ENCODE measurements around the gene ADARB2.

The ADARB2 gene

DNA sequence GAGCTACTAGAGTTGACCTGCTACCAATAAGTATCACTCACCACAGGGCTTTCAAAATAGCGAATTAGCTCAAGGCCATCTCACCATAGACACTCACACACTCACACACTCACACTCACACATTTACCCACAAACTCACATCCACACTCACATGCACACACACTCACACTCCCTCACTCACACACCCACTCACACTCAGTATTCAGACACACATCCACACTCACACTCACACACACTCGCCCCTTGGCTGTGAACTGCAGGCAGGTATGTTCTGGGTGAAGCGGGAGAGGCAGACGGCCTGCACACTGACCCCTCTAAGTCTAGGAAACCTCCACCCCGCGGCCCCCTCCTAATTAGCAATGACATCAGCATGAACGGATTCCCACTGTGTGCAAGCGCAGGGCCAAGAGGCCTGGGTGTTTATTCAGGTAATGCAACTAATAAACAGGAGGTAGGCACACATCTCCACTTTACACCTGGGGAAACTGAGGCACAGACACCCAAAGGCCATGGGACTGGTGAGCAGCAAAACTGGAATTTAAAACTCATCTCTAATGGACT, 94.6 kb downstream of the ADARB2 start:
- no peak overlapping the region for H2AFZ ChIP-seq (ENCODE audit: low read length, unreplicated experiment)
- no peak overlapping the region for H3K4me3 ChIP-seq (ENCODE audit: low read depth, low read length)
- H3K27ac ChIP-seq (ENCODE audit: low read depth, low read length) = no peak overlapping the region

DNA sequence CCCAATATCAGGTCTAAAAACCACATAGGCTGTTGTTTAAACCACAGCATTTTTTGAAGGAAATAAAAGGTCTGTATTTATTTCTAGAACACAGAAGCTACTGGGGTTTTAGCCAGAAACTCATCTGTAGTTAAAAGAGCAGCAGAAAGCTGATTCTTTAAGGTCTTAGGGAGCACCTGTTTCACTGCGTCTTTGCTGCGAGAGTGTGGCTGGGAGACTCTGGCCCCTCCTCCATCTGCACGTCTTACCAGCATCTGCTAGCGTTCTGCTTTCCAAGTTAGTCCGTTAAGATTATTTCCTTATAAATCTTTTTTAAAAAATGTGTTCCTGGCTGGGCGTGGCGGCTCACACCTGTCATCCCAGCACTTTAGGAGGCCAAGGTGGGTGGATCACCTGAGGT, 95.9 kb downstream of the ADARB2 start:
- no peaks in the 10 kb centered on the region for H3K4me1 ChIP-seq (ENCODE audit: control insufficient read depth, insufficient read depth, low read length, unreplicated experiment)
- H3K4me3 ChIP-seq (ENCODE audit: low read depth, low read length) = no peak overlapping the region
- no peak overlapping the region for H3K27ac ChIP-seq (ENCODE audit: low read depth, low read length)
- H2AFZ ChIP-seq (ENCODE audit: low read length, unreplicated experiment) = no peak overlapping the region
- no peaks in the 10 kb centered on the region for H3K27me3 ChIP-seq (ENCODE audit: insufficient read depth, low read length)
- H3K79me2 ChIP-seq (ENCODE audit: control insufficient read depth, insufficient read depth, low read length, unreplicated experiment) = no peaks in the 10 kb centered on the region
- H3K36me3 ChIP-seq (ENCODE audit: insufficient read depth, low read length) = no peaks in the 10 kb centered on the region

More for the DNA sequence above, 94.6 kb downstream of the ADARB2 start:
- Histone ChIP-seq H3K36me3 (ENCODE audit: insufficient read depth, low read length) (no peaks in the 10 kb centered on the region), H3K79me2 (ENCODE audit: control insufficient read depth, insufficient read depth, low read length, unreplicated experiment) (no peaks in the 10 kb centered on the region), H3K27me3 (ENCODE audit: insufficient read depth, low read length) (no peaks in the 10 kb centered on the region), H3K4me1 (ENCODE audit: control insufficient read depth, insufficient read depth, low read length, unreplicated experiment) (no peaks in the 10 kb centered on the region)

GRCh38 chr10:1638889-1639419, 98.4 kb downstream of the ADARB2 start:
- H3K27ac ChIP-seq (ENCODE audit: low read depth, low read length) = no peak overlapping the region
- H3K4me1 ChIP-seq (ENCODE audit: control insufficient read depth, insufficient read depth, low read length, unreplicated experiment) = no peaks in the 10 kb centered on the region
- H2AFZ ChIP-seq (ENCODE audit: low read length, unreplicated experiment) = no peak overlapping the region
- no peaks in the 10 kb centered on the region for H3K79me2 ChIP-seq (ENCODE audit: control insufficient read depth, insufficient read depth, low read length, unreplicated experiment)
- H3K36me3 ChIP-seq (ENCODE audit: insufficient read depth, low read length) = no peaks in the 10 kb centered on the region
- no peak overlapping the region for H3K4me3 ChIP-seq (ENCODE audit: low read depth, low read length)
- no peaks in the 10 kb centered on the region for H3K27me3 ChIP-seq (ENCODE audit: insufficient read depth, low read length)

DNA sequence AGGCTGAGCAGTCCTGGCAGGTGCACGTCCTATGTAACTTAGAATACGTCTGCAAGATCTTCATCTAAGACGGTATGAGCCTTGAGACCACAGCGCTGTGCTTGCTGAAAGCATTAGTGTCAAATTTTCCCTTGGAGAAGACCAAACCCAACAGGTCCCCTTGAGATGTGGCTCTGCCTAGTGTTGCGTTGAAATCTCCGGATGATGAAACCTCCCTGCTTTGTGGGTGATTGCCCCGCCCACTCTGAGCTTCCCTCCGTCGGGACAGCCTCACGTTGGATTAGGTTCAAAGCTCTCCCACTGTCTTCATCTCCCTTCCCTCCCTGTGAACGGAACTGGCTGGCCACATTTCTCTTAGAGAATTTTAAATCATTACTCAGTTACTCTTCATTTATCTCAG, 102.0 kb downstream of the ADARB2 start:
- Histone ChIP-seq H3K79me2 (ENCODE audit: control insufficient read depth, insufficient read depth, low read length, unreplicated experiment) (no peaks in the 10 kb centered on the region), H3K36me3 (ENCODE audit: insufficient read depth, low read length) (no peaks in the 10 kb centered on the region), H2AFZ (ENCODE audit: low read length, unreplicated experiment) (no peak overlapping the region), H3K4me1 (ENCODE audit: control insufficient read depth, insufficient read depth, low read length, unreplicated experiment) (no peaks in the 10 kb centered on the region), H3K27ac (ENCODE audit: low read depth, low read length) (no peak overlapping the region), H3K27me3 (ENCODE audit: insufficient read depth, low read length) (no peaks in the 10 kb centered on the region), H3K4me3 (ENCODE audit: low read depth, low read length) (no peak overlapping the region)

- H3K27ac ChIP-seq (ENCODE audit: low read depth, low read length) = no peak overlapping the region
Observed at GRCh38 chr10:1634239-1634638, 103.1 kb downstream of the ADARB2 start.

DNA sequence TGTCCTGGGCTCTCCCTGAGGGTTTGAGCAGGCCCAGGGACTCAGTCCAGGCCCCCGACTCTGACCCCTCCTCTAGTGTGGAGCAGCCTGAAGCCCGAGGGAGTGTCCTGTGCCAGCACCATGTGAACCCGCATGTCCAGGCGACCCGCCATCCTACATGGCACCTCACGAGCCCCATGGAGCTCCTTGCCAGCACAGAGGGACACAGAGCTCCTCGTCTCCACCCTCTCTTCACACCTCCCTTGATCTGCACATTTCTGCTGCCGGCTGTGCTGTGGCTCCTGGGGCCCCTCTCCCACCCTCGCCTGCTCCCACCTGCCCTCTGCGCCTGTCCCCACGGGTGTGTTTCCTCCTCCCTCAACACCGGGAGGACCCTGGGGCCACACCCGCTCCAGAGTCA, 103.5 kb downstream of the ADARB2 start:
- Histone ChIP-seq H2AFZ (ENCODE audit: low read length, unreplicated experiment) (no peak overlapping the region), H3K4me3 (ENCODE audit: low read depth, low read length) (no peak overlapping the region), H3K79me2 (ENCODE audit: control insufficient read depth, insufficient read depth, low read length, unreplicated experiment) (no peaks in the 10 kb centered on the region), H3K27ac (ENCODE audit: low read depth, low read length) (no peak overlapping the region), H3K27me3 (ENCODE audit: insufficient read depth, low read length) (no peaks in the 10 kb centered on the region), H3K4me1 (ENCODE audit: control insufficient read depth, insufficient read depth, low read length, unreplicated experiment) (no peaks in the 10 kb centered on the region), H3K36me3 (ENCODE audit: insufficient read depth, low read length) (no peaks in the 10 kb centered on the region)

More at GRCh38 chr10:1634239-1634638, 103.1 kb downstream of the ADARB2 start:
- H3K79me2 ChIP-seq (ENCODE audit: control insufficient read depth, insufficient read depth, low read length, unreplicated experiment) = no peaks in the 10 kb centered on the region
- H3K4me1 ChIP-seq (ENCODE audit: control insufficient read depth, insufficient read depth, low read length, unreplicated experiment) = no peaks in the 10 kb centered on the region
- H3K36me3 ChIP-seq (ENCODE audit: insufficient read depth, low read length) = no peaks in the 10 kb centered on the region
- H2AFZ ChIP-seq (ENCODE audit: low read length, unreplicated experiment) = no peak overlapping the region
- no peak overlapping the region for H3K4me3 ChIP-seq (ENCODE audit: low read depth, low read length)
- no peaks in the 10 kb centered on the region for H3K27me3 ChIP-seq (ENCODE audit: insufficient read depth, low read length)

DNA sequence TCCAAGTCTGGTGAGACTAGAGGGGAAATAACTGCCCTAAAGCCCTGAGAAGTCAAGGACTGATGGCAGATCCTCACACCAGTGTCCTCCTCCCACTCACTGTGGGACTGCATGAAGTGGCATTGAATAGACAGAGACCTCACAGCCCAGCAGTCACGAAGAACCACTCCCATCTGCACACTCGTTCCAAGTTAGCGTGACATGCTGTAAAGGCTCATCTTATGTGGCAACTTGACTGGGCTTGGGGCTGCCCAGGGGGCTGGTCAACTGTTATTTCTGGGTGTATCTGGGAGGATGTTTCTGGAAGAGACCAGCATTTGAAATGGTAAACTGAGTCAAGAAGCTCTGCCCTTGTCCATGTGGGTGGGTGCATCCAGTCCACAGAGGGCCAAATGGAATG, 104.7 kb downstream of the ADARB2 start:
- no peaks in the 10 kb centered on the region for H3K79me2 ChIP-seq (ENCODE audit: control insufficient read depth, insufficient read depth, low read length, unreplicated experiment)
- H2AFZ ChIP-seq (ENCODE audit: low read length, unreplicated experiment) = no peak overlapping the region
- no peaks in the 10 kb centered on the region for H3K27me3 ChIP-seq (ENCODE audit: insufficient read depth, low read length)
- no peaks in the 10 kb centered on the region for H3K4me1 ChIP-seq (ENCODE audit: control insufficient read depth, insufficient read depth, low read length, unreplicated experiment)
- no peak overlapping the region for H3K27ac ChIP-seq (ENCODE audit: low read depth, low read length)
- H3K36me3 ChIP-seq (ENCODE audit: insufficient read depth, low read length) = no peaks in the 10 kb centered on the region
- H3K4me3 ChIP-seq (ENCODE audit: low read depth, low read length) = no peak overlapping the region

GRCh38 chr10:1632141-1632540, 105.2 kb downstream of the ADARB2 start:
- no peaks in the 10 kb centered on the region for H3K79me2 ChIP-seq (ENCODE audit: control insufficient read depth, insufficient read depth, low read length, unreplicated experiment)
- H3K4me3 ChIP-seq (ENCODE audit: low read depth, low read length) = no peak overlapping the region
- no peaks in the 10 kb centered on the region for H3K27me3 ChIP-seq (ENCODE audit: insufficient read depth, low read length)
- no peaks in the 10 kb centered on the region for H3K4me1 ChIP-seq (ENCODE audit: control insufficient read depth, insufficient read depth, low read length, unreplicated experiment)
- H3K27ac ChIP-seq (ENCODE audit: low read depth, low read length) = no peak overlapping the region
- no peaks in the 10 kb centered on the region for H3K36me3 ChIP-seq (ENCODE audit: insufficient read depth, low read length)
- no peak overlapping the region for H2AFZ ChIP-seq (ENCODE audit: low read length, unreplicated experiment)

DNA sequence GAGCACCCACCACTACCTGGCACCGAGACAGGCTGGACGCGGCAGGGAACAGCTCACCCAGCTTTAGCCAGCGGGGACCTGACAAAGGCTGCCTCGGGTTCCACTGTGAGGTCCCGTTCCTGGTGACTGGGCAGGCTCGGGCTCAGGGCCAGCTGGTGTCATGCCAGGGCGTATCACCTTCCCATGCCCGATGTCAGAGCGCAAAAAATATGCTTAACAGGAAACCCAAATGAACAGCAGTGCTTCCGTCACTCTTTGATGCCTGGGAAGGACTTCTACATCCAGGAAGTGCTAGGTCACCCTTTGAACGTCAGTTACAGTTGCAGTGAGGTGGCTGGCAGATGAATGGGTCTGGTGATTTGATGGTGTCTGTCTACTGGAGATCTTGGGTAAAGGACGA, 106.0 kb downstream of the ADARB2 start:
- Histone ChIP-seq H3K36me3 (ENCODE audit: insufficient read depth, low read length) (no peaks in the 10 kb centered on the region), H2AFZ (ENCODE audit: low read length, unreplicated experiment) (no peak overlapping the region), H3K4me3 (ENCODE audit: low read depth, low read length) (no peak overlapping the region), H3K27me3 (ENCODE audit: insufficient read depth, low read length) (no peaks in the 10 kb centered on the region), H3K27ac (ENCODE audit: low read depth, low read length) (no peak overlapping the region), H3K79me2 (ENCODE audit: control insufficient read depth, insufficient read depth, low read length, unreplicated experiment) (no peaks in the 10 kb centered on the region), H3K4me1 (ENCODE audit: control insufficient read depth, insufficient read depth, low read length, unreplicated experiment) (no peaks in the 10 kb centered on the region)

- H3K4me1 ChIP-seq (ENCODE audit: control insufficient read depth, insufficient read depth, low read length, unreplicated experiment) = no peaks in the 10 kb centered on the region
- H3K36me3 ChIP-seq (ENCODE audit: insufficient read depth, low read length) = no peaks in the 10 kb centered on the region
- no peak overlapping the region for H3K4me3 ChIP-seq (ENCODE audit: low read depth, low read length)
- H3K27ac ChIP-seq (ENCODE audit: low read depth, low read length) = no peak overlapping the region
- H3K79me2 ChIP-seq (ENCODE audit: control insufficient read depth, insufficient read depth, low read length, unreplicated experiment) = no peaks in the 10 kb centered on the region
- no peak overlapping the region for H2AFZ ChIP-seq (ENCODE audit: low read length, unreplicated experiment)
- no peaks in the 10 kb centered on the region for H3K27me3 ChIP-seq (ENCODE audit: insufficient read depth, low read length)
Observed at GRCh38 chr10:1630304-1630703, 107.0 kb downstream of the ADARB2 start.

- Histone ChIP-seq H3K27ac (ENCODE audit: low read depth, low read length) (no peak overlapping the region), H3K4me3 (ENCODE audit: low read depth, low read length) (no peak overlapping the region), H3K4me1 (ENCODE audit: control insufficient read depth, insufficient read depth, low read length, unreplicated experiment) (no peaks in the 10 kb centered on the region), H2AFZ (ENCODE audit: low read length, unreplicated experiment) (no peak overlapping the region), H3K27me3 (ENCODE audit: insufficient read depth, low read length) (no peaks in the 10 kb centered on the region), H3K36me3 (ENCODE audit: insufficient read depth, low read length) (no peaks in the 10 kb centered on the region), H3K79me2 (ENCODE audit: control insufficient read depth, insufficient read depth, low read length, unreplicated experiment) (no peaks in the 10 kb centered on the region)
Observed at GRCh38 chr10:1629326-1630198, 107.8 kb downstream of the ADARB2 start.
